Measurements from ENCODE around the gene MAN2A1.

MAN2A1 gene

GRCh38 chr5:109911731-109912130 lies 222.0 kb downstream of the MAN2A1 start:
- DNase-seq (ENCODE audit: low read depth), result no peak
- no peak for TF ChIP-seq CTCF (IDR thresholded peaks at IDR 0.05; ENCODE audit: control insufficient read depth, extremely low read depth, insufficient read depth)
- H3K4me3 ChIP-seq (ENCODE audit: low read depth, low read length), result no peak overlapping the region

- DNase-seq (ENCODE audit: low read depth), result no peak
- no peak overlapping the region for H3K4me3 ChIP-seq (ENCODE audit: low read depth, low read length)
- TF ChIP-seq CTCF (IDR thresholded peaks at IDR 0.05; ENCODE audit: control insufficient read depth, extremely low read depth, insufficient read depth), result no peak
Observed at GRCh38 chr5:109914906-109915305, 225.2 kb downstream of the MAN2A1 start.

GRCh38 chr5:109916481-109917153 lies 226.9 kb downstream of the MAN2A1 start:
- H3K4me3 ChIP-seq (ENCODE audit: low read depth, low read length), result no peak overlapping the region
- DNase-seq (ENCODE audit: low read depth), result no peak
- no peak for TF ChIP-seq CTCF (IDR thresholded peaks at IDR 0.05; ENCODE audit: control insufficient read depth, extremely low read depth, insufficient read depth)

Data from LNCaP clone FGC (cell line).